HepG2 (cell line): Measurements from ENCODE around the gene DDX39B. TPM values are rescaled to one million over a fixed set of nuclear protein-coding genes. Genes with fewer than 3 reads are reported as not detected.

Experiments used
- CHD2 ChIP-seq: IDR thresholded peaks from 2 replicates; pipeline ENCODE4 v1.6.1; 2011; ENCODE audit warnings: low read depth, low read length, improper control_type of control experiment
- DNMT3B ChIP-seq: conservative IDR thresholded peaks from 2 replicates; pipeline ENCODE4 v1.6.1; 2016; ENCODE audit warnings: missing biosample characterization, control low read depth
- HIVEP1 ChIP-seq: sonication (generic); formaldehyde crosslinking; IDR thresholded peaks from 2 replicates; pipeline ENCODE4 v1.4.0; 2020; ENCODE audit warnings: mild to moderate bottlenecking, missing genetic modification reagents
- MEF2D ChIP-seq: sonication (generic); formaldehyde crosslinking; IDR thresholded peaks from 2 replicates; pipeline ENCODE4 v1.5.1; 2020; ENCODE audit warnings: mild to moderate bottlenecking, missing genetic modification reagents
- NPAS2 ChIP-seq: sonication (generic); formaldehyde crosslinking; IDR thresholded peaks from 2 replicates; pipeline ENCODE4 v1.8.0; 2022; ENCODE audit warnings: mild to moderate bottlenecking, missing genetic modification reagents, borderline replicate concordance
- PHF8 ChIP-seq: sonication (generic); formaldehyde crosslinking; IDR thresholded peaks from 2 replicates; pipeline ENCODE4 v1.5.0; 2020; ENCODE audit warnings: missing genetic modification reagents
- SMAD1 ChIP-seq: sonication (generic); formaldehyde crosslinking; IDR thresholded peaks from 2 replicates; pipeline ENCODE4 v1.4.0; 2020; ENCODE audit warnings: missing genetic modification reagents, low read depth, mild to moderate bottlenecking, borderline replicate concordance
- ZBTB38 ChIP-seq: sonication (generic); formaldehyde crosslinking; IDR thresholded peaks from 2 replicates; pipeline ENCODE4 v1.5.1; 2020; ENCODE audit warnings: mild to moderate bottlenecking, missing genetic modification reagents
- ZFAT ChIP-seq: sonication (generic); formaldehyde crosslinking; conservative IDR thresholded peaks from 2 replicates; pipeline ENCODE4 v1.8.1; 2023; ENCODE audit warnings: missing genetic modification reagents, inconsistent platforms
- ZFP36L2 ChIP-seq: sonication (generic); formaldehyde crosslinking; IDR thresholded peaks from 2 replicates; pipeline ENCODE4 v1.4.0; 2020; ENCODE audit warnings: missing genetic modification reagents
- ZNF143 ChIP-seq: sonication (generic); formaldehyde crosslinking; IDR thresholded peaks from 2 replicates; pipeline ENCODE4 v1.4.0; 2020; ENCODE audit warnings: missing genetic modification reagents
- ZNF33B ChIP-seq: sonication (generic); formaldehyde crosslinking; IDR thresholded peaks from 2 replicates; pipeline ENCODE4 v1.5.1; 2020; ENCODE audit warnings: mild to moderate bottlenecking, missing genetic modification reagents
- polyA plus RNA-seq, 8 experiments: library from polyadenylated mRNA; depleted of rRNA in 3 of 8; stranded (reverse) in 7 of 8; unstranded in 1 of 8; fragments of >200 nt; fragmentation: Illumina TruSeq in 4 of 8; extraction: Trizol in 4 of 8; gene quantifications; 2 replicates each; pipeline versions ENCODE4 v1.2.1 to v1.2.3, GENCODE V29; 2011 to 2016; ENCODE audit warnings: low read depth in 4 of 8, missing spikeins in 1 of 8, mixed read lengths in 1 of 8; ENCODE audit not compliant: insufficient read depth in 1 of 8
- total RNA-seq, 5 experiments: library from RNA; depleted of rRNA; stranded (reverse); fragments of >200 nt; fragmentation: Illumina TruSeq; extraction: Trizol; gene quantifications; 2 replicates each; pipeline ENCODE4 v1.2.3, GENCODE V29; 2016; ENCODE audit warnings: low read depth in 1 of 5
- TF ChIP-seq, protein P1 (sequence below): sonication (generic); formaldehyde crosslinking; IDR thresholded peaks from 2 replicates; pipeline ENCODE4 v1.5.0; 2020; ENCODE audit warnings: mild to moderate bottlenecking, missing genetic modification reagents, borderline replicate concordance
- TF ChIP-seq, protein P2 (sequence below): sonication (generic); formaldehyde crosslinking; IDR thresholded peaks from 2 replicates; pipeline ENCODE4 v1.4.0; 2020; ENCODE audit warnings: mild to moderate bottlenecking, low read depth, missing genetic modification reagents
- TF ChIP-seq, protein P3 (sequence below): sonication (generic); formaldehyde crosslinking; IDR thresholded peaks from 2 replicates; pipeline ENCODE4 v1.5.1; 2020; ENCODE audit warnings: mild to moderate bottlenecking, moderate library complexity, missing genetic modification reagents
- TF ChIP-seq, protein P4 (sequence below): IDR thresholded peaks from 2 replicates; pipeline ENCODE4 v1.6.1; 2018; ENCODE audit warnings: missing genetic modification reagents

DDX39B gene
- total and polyA plus RNA-seq, 2 of the 13 experiments (the other 11 are each of a cell fraction or from before 2014, with no cell fraction given) = 570 to 678 TPM

DNA sequence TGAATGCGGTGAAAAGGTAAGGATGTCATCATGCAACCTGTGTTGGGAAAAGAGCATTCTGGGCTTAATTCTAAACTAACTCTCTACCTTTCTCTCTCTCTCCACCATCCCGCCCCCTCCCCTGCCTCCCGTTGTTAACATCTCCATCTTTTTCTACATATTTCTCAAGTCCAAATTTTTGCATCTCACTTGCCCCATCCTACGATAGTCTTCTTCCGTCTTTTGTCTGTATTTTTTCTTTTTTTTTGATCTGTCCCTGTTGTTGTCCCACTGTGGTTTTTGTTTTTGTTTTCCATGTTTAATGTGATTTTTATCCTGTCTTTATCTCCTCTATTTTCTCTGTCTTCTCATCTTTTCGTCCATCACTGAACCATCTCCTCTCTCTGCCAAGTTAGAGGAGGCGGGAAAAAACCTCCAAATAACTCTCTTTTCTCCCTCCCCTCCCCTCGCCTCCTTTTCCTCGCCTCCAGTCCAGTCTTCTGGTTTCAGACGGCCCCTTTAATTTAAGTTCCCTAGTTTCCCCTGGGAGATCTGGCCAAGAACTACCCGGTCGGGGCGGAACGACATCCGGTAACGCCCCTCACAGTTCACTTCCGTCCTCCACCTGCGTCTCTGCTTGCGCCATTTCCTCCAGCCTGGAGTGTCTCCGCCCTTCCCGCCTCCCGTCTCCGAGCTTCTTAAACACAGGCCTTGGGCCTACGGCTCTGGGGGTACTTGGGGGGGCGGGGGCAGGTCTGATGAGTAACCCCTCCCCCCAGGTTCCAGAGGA lies 5.3 kb upstream of the DDX39B start, which contains the start of gene NFKBIL1 (continued):
- TF ChIP-seq ZBTB38 (CRISPR knock-in tag) (peak; percentile 39; the same call in 1 of the 2 replicates), ZFAT (CRISPR knock-in tag) (no peak), DNMT3B (CRISPR knock-in tag) (peak; percentile 54; the same call in 1 of the 2 replicates), ZFP36L2 (no peak), ZNF33B (CRISPR knock-in tag) (no peak), HIVEP1 (0 out of 2 replicates have a peak, but pooled peaks have one; percentile 21), SMAD1 (CRISPR knock-in tag) (no peak), ZNF143 (peak; percentile 59; the same call in 1 of the 2 replicates), CHD2 (no peak), MEF2D (CRISPR knock-in tag) (no peak), PHF8 (CRISPR knock-in tag) (peak; percentile 88), NPAS2 (CRISPR knock-in tag) (no peak)
- TF ChIP-seq, protein P1, sequence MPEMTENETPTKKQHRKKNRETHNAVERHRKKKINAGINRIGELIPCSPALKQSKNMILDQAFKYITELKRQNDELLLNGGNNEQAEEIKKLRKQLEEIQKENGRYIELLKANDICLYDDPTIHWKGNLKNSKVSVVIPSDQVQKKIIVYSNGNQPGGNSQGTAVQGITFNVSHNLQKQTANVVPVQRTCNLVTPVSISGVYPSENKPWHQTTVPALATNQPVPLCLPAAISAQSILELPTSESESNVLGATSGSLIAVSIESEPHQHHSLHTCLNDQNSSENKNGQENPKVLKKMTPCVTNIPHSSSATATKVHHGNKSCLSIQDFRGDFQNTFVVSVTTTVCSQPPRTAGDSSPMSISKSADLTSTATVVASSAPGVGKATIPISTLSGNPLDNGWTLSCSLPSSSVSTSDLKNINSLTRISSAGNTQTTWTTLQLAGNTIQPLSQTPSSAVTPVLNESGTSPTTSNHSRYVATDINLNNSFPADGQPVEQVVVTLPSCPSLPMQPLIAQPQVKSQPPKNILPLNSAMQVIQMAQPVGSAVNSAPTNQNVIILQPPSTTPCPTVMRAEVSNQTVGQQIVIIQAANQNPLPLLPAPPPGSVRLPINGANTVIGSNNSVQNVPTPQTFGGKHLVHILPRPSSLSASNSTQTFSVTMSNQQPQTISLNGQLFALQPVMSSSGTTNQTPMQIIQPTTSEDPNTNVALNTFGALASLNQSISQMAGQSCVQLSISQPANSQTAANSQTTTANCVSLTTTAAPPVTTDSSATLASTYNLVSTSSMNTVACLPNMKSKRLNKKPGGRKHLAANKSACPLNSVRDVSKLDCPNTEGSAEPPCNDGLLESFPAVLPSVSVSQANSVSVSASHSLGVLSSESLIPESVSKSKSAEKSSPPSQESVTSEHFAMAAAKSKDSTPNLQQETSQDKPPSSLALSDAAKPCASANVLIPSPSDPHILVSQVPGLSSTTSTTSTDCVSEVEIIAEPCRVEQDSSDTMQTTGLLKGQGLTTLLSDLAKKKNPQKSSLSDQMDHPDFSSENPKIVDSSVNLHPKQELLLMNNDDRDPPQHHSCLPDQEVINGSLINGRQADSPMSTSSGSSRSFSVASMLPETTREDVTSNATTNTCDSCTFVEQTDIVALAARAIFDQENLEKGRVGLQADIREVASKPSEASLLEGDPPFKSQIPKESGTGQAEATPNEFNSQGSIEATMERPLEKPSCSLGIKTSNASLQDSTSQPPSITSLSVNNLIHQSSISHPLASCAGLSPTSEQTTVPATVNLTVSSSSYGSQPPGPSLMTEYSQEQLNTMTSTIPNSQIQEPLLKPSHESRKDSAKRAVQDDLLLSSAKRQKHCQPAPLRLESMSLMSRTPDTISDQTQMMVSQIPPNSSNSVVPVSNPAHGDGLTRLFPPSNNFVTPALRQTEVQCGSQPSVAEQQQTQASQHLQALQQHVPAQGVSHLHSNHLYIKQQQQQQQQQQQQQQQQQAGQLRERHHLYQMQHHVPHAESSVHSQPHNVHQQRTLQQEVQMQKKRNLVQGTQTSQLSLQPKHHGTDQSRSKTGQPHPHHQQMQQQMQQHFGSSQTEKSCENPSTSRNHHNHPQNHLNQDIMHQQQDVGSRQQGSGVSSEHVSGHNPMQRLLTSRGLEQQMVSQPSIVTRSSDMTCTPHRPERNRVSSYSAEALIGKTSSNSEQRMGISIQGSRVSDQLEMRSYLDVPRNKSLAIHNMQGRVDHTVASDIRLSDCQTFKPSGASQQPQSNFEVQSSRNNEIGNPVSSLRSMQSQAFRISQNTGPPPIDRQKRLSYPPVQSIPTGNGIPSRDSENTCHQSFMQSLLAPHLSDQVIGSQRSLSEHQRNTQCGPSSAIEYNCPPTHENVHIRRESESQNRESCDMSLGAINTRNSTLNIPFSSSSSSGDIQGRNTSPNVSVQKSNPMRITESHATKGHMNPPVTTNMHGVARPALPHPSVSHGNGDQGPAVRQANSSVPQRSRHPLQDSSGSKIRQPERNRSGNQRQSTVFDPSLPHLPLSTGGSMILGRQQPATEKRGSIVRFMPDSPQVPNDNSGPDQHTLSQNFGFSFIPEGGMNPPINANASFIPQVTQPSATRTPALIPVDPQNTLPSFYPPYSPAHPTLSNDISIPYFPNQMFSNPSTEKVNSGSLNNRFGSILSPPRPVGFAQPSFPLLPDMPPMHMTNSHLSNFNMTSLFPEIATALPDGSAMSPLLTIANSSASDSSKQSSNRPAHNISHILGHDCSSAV = no peak
- TF ChIP-seq, protein P2, sequence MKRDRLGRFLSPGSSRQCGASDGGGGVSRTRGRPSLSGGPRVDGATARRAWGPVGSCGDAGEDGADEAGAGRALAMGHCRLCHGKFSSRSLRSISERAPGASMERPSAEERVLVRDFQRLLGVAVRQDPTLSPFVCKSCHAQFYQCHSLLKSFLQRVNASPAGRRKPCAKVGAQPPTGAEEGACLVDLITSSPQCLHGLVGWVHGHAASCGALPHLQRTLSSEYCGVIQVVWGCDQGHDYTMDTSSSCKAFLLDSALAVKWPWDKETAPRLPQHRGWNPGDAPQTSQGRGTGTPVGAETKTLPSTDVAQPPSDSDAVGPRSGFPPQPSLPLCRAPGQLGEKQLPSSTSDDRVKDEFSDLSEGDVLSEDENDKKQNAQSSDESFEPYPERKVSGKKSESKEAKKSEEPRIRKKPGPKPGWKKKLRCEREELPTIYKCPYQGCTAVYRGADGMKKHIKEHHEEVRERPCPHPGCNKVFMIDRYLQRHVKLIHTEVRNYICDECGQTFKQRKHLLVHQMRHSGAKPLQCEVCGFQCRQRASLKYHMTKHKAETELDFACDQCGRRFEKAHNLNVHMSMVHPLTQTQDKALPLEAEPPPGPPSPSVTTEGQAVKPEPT (CRISPR knock-in tag) = peak; percentile 57; the same call in 1 of the 2 replicates
- TF ChIP-seq, protein P3, sequence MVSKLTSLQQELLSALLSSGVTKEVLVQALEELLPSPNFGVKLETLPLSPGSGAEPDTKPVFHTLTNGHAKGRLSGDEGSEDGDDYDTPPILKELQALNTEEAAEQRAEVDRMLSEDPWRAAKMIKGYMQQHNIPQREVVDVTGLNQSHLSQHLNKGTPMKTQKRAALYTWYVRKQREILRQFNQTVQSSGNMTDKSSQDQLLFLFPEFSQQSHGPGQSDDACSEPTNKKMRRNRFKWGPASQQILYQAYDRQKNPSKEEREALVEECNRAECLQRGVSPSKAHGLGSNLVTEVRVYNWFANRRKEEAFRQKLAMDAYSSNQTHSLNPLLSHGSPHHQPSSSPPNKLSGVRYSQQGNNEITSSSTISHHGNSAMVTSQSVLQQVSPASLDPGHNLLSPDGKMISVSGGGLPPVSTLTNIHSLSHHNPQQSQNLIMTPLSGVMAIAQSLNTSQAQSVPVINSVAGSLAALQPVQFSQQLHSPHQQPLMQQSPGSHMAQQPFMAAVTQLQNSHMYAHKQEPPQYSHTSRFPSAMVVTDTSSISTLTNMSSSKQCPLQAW = peak; percentile 71; the same call in 1 of the 2 replicates
- TF ChIP-seq, protein P4, sequence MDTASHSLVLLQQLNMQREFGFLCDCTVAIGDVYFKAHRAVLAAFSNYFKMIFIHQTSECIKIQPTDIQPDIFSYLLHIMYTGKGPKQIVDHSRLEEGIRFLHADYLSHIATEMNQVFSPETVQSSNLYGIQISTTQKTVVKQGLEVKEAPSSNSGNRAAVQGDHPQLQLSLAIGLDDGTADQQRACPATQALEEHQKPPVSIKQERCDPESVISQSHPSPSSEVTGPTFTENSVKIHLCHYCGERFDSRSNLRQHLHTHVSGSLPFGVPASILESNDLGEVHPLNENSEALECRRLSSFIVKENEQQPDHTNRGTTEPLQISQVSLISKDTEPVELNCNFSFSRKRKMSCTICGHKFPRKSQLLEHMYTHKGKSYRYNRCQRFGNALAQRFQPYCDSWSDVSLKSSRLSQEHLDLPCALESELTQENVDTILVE = peak; percentile 77
